HepG2 (cell line): ENCODE results near the gene MACROD2. TPM values are rescaled to one million over a fixed set of nuclear protein-coding genes. Genes with fewer than 3 reads are reported as not detected.
A peak's percentile ranks its signal among the peaks of the same experiment; 100 is the strongest.

Source experiments
- ATAC-seq: fragments of 200-7000 bp; cut with Tn5 transposase; 3 replicates; pipeline ENCODE4 v1.9.1; 2020; ENCODE audit warnings: mild to moderate bottlenecking, moderate library complexity
- BruUV-seq: library from RNA; stranded (reverse); fragments of 400-500 nt; replicated peaks from 2 replicates; lab custom pipeline; 2021; lab: Mats Ljungman, UMichigan
- CTCF ChIA-PET: fragments of 300-600 bp; formaldehyde crosslinking; extraction: SDS; loops from one replicate; lab custom pipeline; 2021; ENCODE audit warnings: low total read pairs, inconsistent platforms, low intra/inter-chr PET ratio; lab: Yijun Ruan, JAX
- POLR2A ChIA-PET: fragments of 350-600 bp; sonication (Branson Sonifier 250); formaldehyde crosslinking; loops from one replicate; lab custom pipeline; 2020; ENCODE audit warnings: antibody characterized with exemption, inconsistent platforms; lab: Yijun Ruan, JAX
- DNase-seq: peaks from one replicate; pipeline ENCODE4 v3.0.0-alpha.2; 2015; ENCODE audit warnings: low spot score
- FAIRE-seq: peaks from 3 replicates; lab custom pipeline; 2011; peaks lifted over from hg19 to GRCh38; lab: Jason Lieb, UNC
- H2AFZ ChIP-seq: one replicate; pipeline ENCODE4 v1.6.1; 2011; ENCODE audit warnings: low read length, inconsistent platforms
- H3K27ac ChIP-seq: fragments of 300-600 bp; 3 replicates; pipeline ENCODE4 v1.8.0; 2011; ENCODE audit warnings: mixed run types, mild to moderate bottlenecking, mixed read lengths, low read length, inconsistent platforms; ENCODE audit not compliant: insufficient read depth; ENCODE audit errors: extremely low read length
- H3K27me3 ChIP-seq, 2 experiments: fragments of 200-600 bp in 1 of 2; 2 replicates in 1 of 2; 3 replicates in 1 of 2; pipeline versions ENCODE4 v1.6.0 to v1.8.0; 2011; ENCODE audit warnings: low read length in 2 of 2, mild to moderate bottlenecking in 2 of 2, moderate library complexity in 2 of 2, inconsistent platforms in 1 of 2; ENCODE audit not compliant: insufficient read depth in 2 of 2, control insufficient read depth in 1 of 2
- H3K36me3 ChIP-seq, 2 experiments: fragments of 200-600 bp in 1 of 2; replicated peaks in 1 of 2; 2 replicates in 1 of 2; 3 replicates in 1 of 2; pipeline versions ENCODE4 v1.5.1 to v1.8.0; 2011; ENCODE audit warnings: low read length in 2 of 2, inconsistent platforms in 1 of 2; ENCODE audit not compliant: insufficient read depth in 2 of 2, control insufficient read depth in 1 of 2
- H3K4me1 ChIP-seq: 2 replicates; pipeline ENCODE4 v1.5.1; 2012; ENCODE audit warnings: low read length, inconsistent platforms; ENCODE audit not compliant: insufficient read depth
- H3K4me2 ChIP-seq: 2 replicates; pipeline ENCODE4 v1.6.0; 2011; ENCODE audit warnings: low read depth, low read length, inconsistent platforms
- H3K4me3 ChIP-seq, 3 experiments: fragments of 200-600 bp in 1 of 3; sonication (generic), shearing (Covaris generic) in 1 of 3; replicated peaks in 1 of 3; 2 replicates each; pipeline ENCODE4 v1.5.1; 2011 to 2016; ENCODE audit warnings: low read length in 3 of 3, inconsistent platforms in 2 of 3, low read depth in 2 of 3, mild to moderate bottlenecking in 2 of 3, control low read depth in 1 of 3, mixed read lengths in 1 of 3; ENCODE audit not compliant: insufficient read depth in 1 of 3
- H3K79me2 ChIP-seq: one replicate; pipeline ENCODE4 v1.6.1; 2011; ENCODE audit warnings: low read length, inconsistent platforms; ENCODE audit not compliant: insufficient read depth
- H3K9ac ChIP-seq: 2 replicates; pipeline ENCODE4 v1.6.0; 2011; ENCODE audit warnings: mild to moderate bottlenecking, low read depth, low read length, inconsistent platforms; ENCODE audit not compliant: insufficient read depth
- H3K9me3 ChIP-seq: 2 replicates; pipeline ENCODE4 v1.5.1; 2012; ENCODE audit warnings: mild to moderate bottlenecking, low read length
- H4K20me1 ChIP-seq: 2 replicates; pipeline ENCODE4 v1.6.0; 2011; ENCODE audit warnings: inconsistent platforms, mild to moderate bottlenecking, low read length, moderate library complexity; ENCODE audit not compliant: insufficient read depth
- CSRNP2 ChIP-seq: sonication (generic); formaldehyde crosslinking; conservative IDR thresholded peaks from 2 replicates; pipeline ENCODE4 v1.8.0; 2022; ENCODE audit warnings: low read depth, missing genetic modification reagents
- CTCF ChIP-seq: sonication (generic); formaldehyde crosslinking; IDR thresholded peaks from 2 replicates; pipeline ENCODE4 v1.5.0; 2020; ENCODE audit warnings: mild to moderate bottlenecking, missing genetic modification reagents, moderate library complexity
- GABPA ChIP-seq, 2 experiments: IDR thresholded peaks; 2 replicates each; pipeline ENCODE4 v1.6.1; 2011 to 2016; ENCODE audit warnings: low read depth in 2 of 2, low read length in 1 of 2, missing biosample characterization in 1 of 2, missing genetic modification characterization in 1 of 2
- MIER3 ChIP-seq: IDR thresholded peaks from 2 replicates; pipeline ENCODE4 v1.6.1; 2016; ENCODE audit warnings: missing compliant biosample characterization, borderline replicate concordance
- SMC3 ChIP-seq: IDR thresholded peaks from 2 replicates; pipeline ENCODE4 v1.6.1; 2011; ENCODE audit warnings: low read length, improper control_type of control experiment
- STAG1 ChIP-seq: sonication (generic); formaldehyde crosslinking; IDR thresholded peaks from 2 replicates; pipeline ENCODE4 v1.4.0; 2020; ENCODE audit warnings: missing genetic modification reagents
- WGBS: methylation state at CpG from one replicate; pipeline ENCODE4 v1.1.6; 2017; ENCODE audit warnings: low lambda C conversion rate; 5-methylcytosine and 5-hydroxymethylcytosine counted together
- in situ Hi-C: cut with HindIII; loops from 2 replicates; pipeline ENCODE4 v1.10.0; 2017; ENCODE audit warnings: low pct_unique_long_range_greater_than_20kb; ENCODE audit not compliant: extremely low pct_ligation_motif_present
- intact Hi-C: fragments of 100-400 bp; cut with micrococcal nuclease; formaldehyde crosslinking; loops from one replicate; pipeline ENCODE4 v1.10.0; 2022; ENCODE audit not compliant: unreplicated experiment
- polyA plus RNA-seq, 8 experiments: library from polyadenylated mRNA; depleted of rRNA in 3 of 8; stranded (reverse) in 7 of 8; unstranded in 1 of 8; fragments of >200 nt; fragmentation: Illumina TruSeq in 4 of 8; extraction: Trizol in 4 of 8; gene quantifications; 2 replicates each; pipeline versions ENCODE4 v1.2.1 to v1.2.3, GENCODE V29; 2011 to 2016; ENCODE audit warnings: low read depth in 4 of 8, missing spikeins in 1 of 8, mixed read lengths in 1 of 8; ENCODE audit not compliant: insufficient read depth in 1 of 8
- total RNA-seq, 5 experiments: library from RNA; depleted of rRNA; stranded (reverse); fragments of >200 nt; fragmentation: Illumina TruSeq; extraction: Trizol; gene quantifications; 2 replicates each; pipeline ENCODE4 v1.2.3, GENCODE V29; 2016; ENCODE audit warnings: low read depth in 1 of 5

MACROD2 gene
- total and polyA plus RNA-seq, 2 of the 13 experiments (the other 11 are each of a cell fraction or from before 2014, with no cell fraction given) = 0.13 to 0.51 TPM

GRCh38 chr20:14757728-14758127 lies 762.4 kb downstream of the MACROD2 start:
- H3K9me3 ChIP-seq = no peaks in the 10 kb centered on the region
- no peaks in the 10 kb centered on the region for H3K36me3 ChIP-seq
- H3K27ac ChIP-seq = no peak overlapping the region
- H3K4me2 ChIP-seq = no peak overlapping the region
- intact Hi-C loops (loop anchor here (1.0 kb wide), 1 partner anchor 420 kb away; the partner anchor contains the start of gene FLRT3), in situ Hi-C loops (no loop called here)
- no peaks in the 10 kb centered on the region for H3K79me2 ChIP-seq
- DNase-seq = peak; percentile 9
- 40% methylated on average over 12 of the region's 12 CpGs for WGBS
- POLR2A ChIA-PET = no interaction called here
- no peak overlapping the region for H2AFZ ChIP-seq
- no peak for FAIRE-seq
- no peaks in the 10 kb centered on the region for H4K20me1 ChIP-seq
- no peaks in the 10 kb centered on the region for H3K27me3 ChIP-seq
- CTCF ChIA-PET = no interaction called here
- no peak overlapping the region for H3K4me3 ChIP-seq
- no peak overlapping the region for H3K9ac ChIP-seq
- no TSS peak for BruUV-seq
- no peak for TF ChIP-seq CSRNP2 (CRISPR knock-in tag)
- TF ChIP-seq SMC3 = peak; percentile 33; the same call in 1 of the 2 replicates
- TF ChIP-seq MIER3 (CRISPR knock-in tag) = no peak
- peak; percentile 62 for TF ChIP-seq CTCF (CRISPR knock-in tag)
- TF ChIP-seq STAG1 = peak; percentile 79
- no peak for TF ChIP-seq GABPA (IDR thresholded peaks at IDR 0.05; ENCODE audit: low read depth, low read length)
- no peak for TF ChIP-seq GABPA (CRISPR knock-in tag; IDR thresholded peaks at IDR 0.05; ENCODE audit: low read depth)
- no peaks in the 10 kb centered on the region for H3K4me1 ChIP-seq
- no peak for ATAC-seq
